Measurements from ENCODE around the gene RGS7. TPM values are rescaled to one million over a fixed set of nuclear protein-coding genes. Genes with fewer than 3 reads are reported as not detected.

RGS7 gene
- total and polyA plus RNA-seq, 2 of the 8 experiments (the other 6 are each of a cell fraction or from before 2014, with no cell fraction given), result 1.6 to 3.0 TPM

- Histone ChIP-seq H3K79me2 (ENCODE audit: control insufficient read depth in 1 of 2, insufficient read depth in 2 of 2, low read length in 2 of 2) (no peaks in the 10 kb centered on the region), H3K9ac (replicated peaks in 1 of 4; ENCODE audit: extremely low read depth in 1 of 4, low read depth in 3 of 4, low read length in 3 of 4) (no peak overlapping the region), H3K23ac (ENCODE audit: insufficient read length) (no peak overlapping the region), H2BK12ac (ENCODE audit: low read depth, low read length) (no peak overlapping the region), H3K4me2 (ENCODE audit: insufficient read depth in 1 of 2, low read depth in 2 of 2, low read length in 2 of 2) (no peak overlapping the region), H2BK15ac (ENCODE audit: low read length) (no peak overlapping the region), H4K91ac (replicated peaks; ENCODE audit: insufficient read length, low read length) (no peak overlapping the region), H2BK20ac (ENCODE audit: low read length) (no peak overlapping the region), H3K14ac (ENCODE audit: insufficient read length) (no peak overlapping the region), H2BK120ac (replicated peaks; ENCODE audit: low read depth, low read length) (no peak overlapping the region), H3K36me3 (ENCODE audit: control insufficient read depth in 2 of 4, insufficient read depth in 4 of 4, low read length in 3 of 4) (no peaks in the 10 kb centered on the region), H2BK5ac (ENCODE audit: low read depth, low read length) (no peak overlapping the region), H3K79me1 (ENCODE audit: low read depth, low read length) (no peaks in the 10 kb centered on the region), H3K23me2 (ENCODE audit: low read depth, low read length) (no peaks in the 10 kb centered on the region), H3K18ac (ENCODE audit: extremely low read depth, low read length) (no peak overlapping the region), H3K56ac (replicated peaks; ENCODE audit: insufficient read length, low read depth, low read length) (no peak overlapping the region), H3K4me3 (ENCODE audit: extremely low read depth in 1 of 4, insufficient read depth in 2 of 4, low read depth in 3 of 4, low read length in 4 of 4) (no peak overlapping the region), H4K8ac (ENCODE audit: extremely low read depth, insufficient read depth, low read length) (no peak overlapping the region), H2AFZ (ENCODE audit: low read length) (no peak overlapping the region), H3K9me3 (ENCODE audit: insufficient read depth in 2 of 2, low read depth in 1 of 2, low read length in 1 of 2) (no peaks in the 10 kb centered on the region), H2AK5ac (ENCODE audit: low read depth, low read length) (no peak overlapping the region), H3K27me3 (replicated peaks in 1 of 4; ENCODE audit: control insufficient read depth in 3 of 4, extremely low read depth in 1 of 4, insufficient read depth in 3 of 4, low read length in 3 of 4) (no peaks in the 10 kb centered on the region), H4K5ac (ENCODE audit: insufficient read length, low read depth, low read length) (no peak overlapping the region), H4K20me1 (replicated peaks in 1 of 2; ENCODE audit: control insufficient read depth in 1 of 2, insufficient read depth in 2 of 2, low read length in 2 of 2) (no peaks in the 10 kb centered on the region), H3K4me1 (replicated peaks in 1 of 4; ENCODE audit: control insufficient read depth in 3 of 4, insufficient read depth in 4 of 4, low read length in 3 of 4) (peaks cover 0 to 4% (median 0%) of the 10 kb centered on the region in 4 experiments; a peak in 2 of 7 replicates), H3K27ac (ENCODE audit: low read depth, low read length) (no peak overlapping the region), H3K4ac (replicated peaks; ENCODE audit: insufficient read length, low read depth, low read length) (no peak overlapping the region)
- no peak for TF ChIP-seq YY1 (IDR thresholded peaks at IDR 0.05; ENCODE audit: low read depth, low read length)
- DNase-seq (ENCODE audit: low read depth in 1 of 2, low spot score in 2 of 2), result no peak
- 91% methylated on average over 3 of the region's 3 CpGs; no CpG with 5 or more reads in 1 of the 2 experiments for WGBS, 2 experiments (ENCODE audit: extremely low coverage in 1 of 2, insufficient coverage in 1 of 2, insufficient read length in 1 of 2, insufficient replicate concordance in 2 of 2, low coverage in 1 of 2, low lambda C conversion rate in 2 of 2, missing lambda C conversion rate in 1 of 2)
- POLR2A ChIA-PET (ENCODE audit: partially characterized antibody), result interaction anchor here (0.5 to 1.2 kb wide), 2 partner anchors 11 to 27 kb away, joined by 3 read pairs; no protein-coding TSS in a partner anchor
- no peak for FAIRE-seq
- CTCF ChIA-PET (ENCODE audit: partially characterized antibody), result interaction anchor here (0.6 to 1.0 kb wide), 3 partner anchors 171 to 329 kb away, joined by 3 to 5 read pairs (median 3); no protein-coding TSS in a partner anchor
Measured at GRCh38 chr1:241061062-241061461, 295.9 kb downstream of the RGS7 start.
